ENCODE measurements around the gene CXCL14. TPM values are rescaled to one million over a fixed set of nuclear protein-coding genes. Genes with fewer than 3 reads are reported as not detected.

Gene CXCL14
- polyA plus RNA-seq, 3 donors, result 0.07 to 0.12 TPM; not detected in 1

- no peak overlapping the region for H3K4me2 ChIP-seq (replicated peaks; ENCODE audit: extremely low read depth, low read length, poor library complexity, severe bottlenecking)
- intact Hi-C loops (cut with micrococcal nuclease), result no loop called here
- WGBS (ENCODE audit: insufficient coverage), result no CpG with 5 or more reads among the region's 3 CpGs
Measured at GRCh38 chr5:135593141-135593540, 14.3 kb upstream of the CXCL14 start.

GRCh38 chr5:135592312-135593045 is 13.7 kb upstream of the CXCL14 start:
- no peak overlapping the region for H3K4me2 ChIP-seq (replicated peaks; ENCODE audit: extremely low read depth, low read length, poor library complexity, severe bottlenecking)
- no peak overlapping the region for H3K4me3 ChIP-seq (replicated peaks in 1 of 3; ENCODE audit: low read depth in 2 of 3, low read length in 3 of 3)
- TF ChIP-seq CTCF (IDR thresholded peaks at IDR 0.05), result no peak
- no peaks in the 10 kb centered on the region for H3K27me3 ChIP-seq (ENCODE audit: control insufficient read depth in 2 of 2, insufficient read depth in 2 of 2, low read length in 2 of 2)
- intact Hi-C loops (cut with micrococcal nuclease), result no loop called here
- no peaks in the 10 kb centered on the region for H3K4me1 ChIP-seq (ENCODE audit: control insufficient read depth in 1 of 2, insufficient read depth in 2 of 2, low read length in 2 of 2)
- DNase-seq, result no peak
- WGBS (ENCODE audit: insufficient coverage), result 83% methylated on average over 4 of the region's 6 CpGs
- no peaks in the 10 kb centered on the region for H3K9me3 ChIP-seq (replicated peaks in 1 of 2; ENCODE audit: control insufficient read depth in 1 of 2, insufficient read depth in 1 of 2, low read length in 2 of 2)
- no peak overlapping the region for H3K9ac ChIP-seq (ENCODE audit: insufficient read depth, low read length, poor library complexity, severe bottlenecking)
- H3K4me1 Mint-ChIP-seq, result no peaks in the 10 kb centered on the region
- H3K36me3 Mint-ChIP-seq, result no peaks in the 10 kb centered on the region
- peaks cover 8 to 10% (median 9%) of the 10 kb centered on the region in 3 donors for H3K27me3 Mint-ChIP-seq (ENCODE audit: low read depth in 3 of 3)
- H3K9me3 Mint-ChIP-seq, result peaks cover 0 to 2% (median 0%) of the 10 kb centered on the region in 7 donors
- no peak overlapping the region for H3K4me3 Mint-ChIP-seq
- H3K27ac ChIP-seq (ENCODE audit: low read depth in 1 of 2, low read length in 2 of 2), result no peak overlapping the region
- H3K79me2 ChIP-seq (ENCODE audit: insufficient read depth, low read length), result no peaks in the 10 kb centered on the region
- no peak overlapping the region for H3K27ac Mint-ChIP-seq
- no peak overlapping the region for H2AFZ ChIP-seq (ENCODE audit: insufficient read depth, low read depth, low read length, poor library complexity, severe bottlenecking)
- no peaks in the 10 kb centered on the region for H3K36me3 ChIP-seq (replicated peaks in 1 of 2; ENCODE audit: control insufficient read depth in 1 of 2, insufficient read depth in 2 of 2, low read length in 2 of 2)
- no peaks in the 10 kb centered on the region for H4K20me1 ChIP-seq (ENCODE audit: insufficient read depth, low read length)

More at GRCh38 chr5:135593141-135593540, 14.3 kb upstream of the CXCL14 start:
- Mint-ChIP-seq H3K4me3 (no peak overlapping the region), H3K27ac (no peak overlapping the region), H3K4me1 (no peaks in the 10 kb centered on the region), H3K9me3 (peaks cover 0 to 2% (median 0%) of the 10 kb centered on the region in 7 donors), H3K36me3 (no peaks in the 10 kb centered on the region), H3K27me3 (ENCODE audit: low read depth in 3 of 3) (peaks cover 8 to 14% (median 10%) of the 10 kb centered on the region in 3 donors)
- H3K79me2 ChIP-seq (ENCODE audit: insufficient read depth, low read length), result no peaks in the 10 kb centered on the region
- DNase-seq, result no peak
- no peak overlapping the region for H2AFZ ChIP-seq (ENCODE audit: insufficient read depth, low read depth, low read length, poor library complexity, severe bottlenecking)
- H3K4me1 ChIP-seq (ENCODE audit: control insufficient read depth in 1 of 2, insufficient read depth in 2 of 2, low read length in 2 of 2), result no peaks in the 10 kb centered on the region
- no peak overlapping the region for H3K9ac ChIP-seq (ENCODE audit: insufficient read depth, low read length, poor library complexity, severe bottlenecking)
- H3K27me3 ChIP-seq (ENCODE audit: control insufficient read depth in 2 of 2, insufficient read depth in 2 of 2, low read length in 2 of 2), result no peaks in the 10 kb centered on the region
- no peaks in the 10 kb centered on the region for H4K20me1 ChIP-seq (ENCODE audit: insufficient read depth, low read length)
- no peak overlapping the region for H3K27ac ChIP-seq (ENCODE audit: low read depth in 1 of 2, low read length in 2 of 2)
- no peak for TF ChIP-seq CTCF (IDR thresholded peaks at IDR 0.05)
- H3K36me3 ChIP-seq (replicated peaks in 1 of 2; ENCODE audit: control insufficient read depth in 1 of 2, insufficient read depth in 2 of 2, low read length in 2 of 2), result no peaks in the 10 kb centered on the region
- H3K9me3 ChIP-seq (replicated peaks in 1 of 2; ENCODE audit: control insufficient read depth in 1 of 2, insufficient read depth in 1 of 2, low read length in 2 of 2), result no peaks in the 10 kb centered on the region
- no peak overlapping the region for H3K4me3 ChIP-seq (replicated peaks in 1 of 3; ENCODE audit: low read depth in 2 of 3, low read length in 3 of 3)

Measured in CD14-positive monocyte (primary cell).